SK-N-SH (cell line): ENCODE measurements around the gene ANTKMT. TPM values are rescaled to one million over a fixed set of nuclear protein-coding genes. Genes with fewer than 3 reads are reported as not detected.
A peak's percentile ranks its signal among the peaks of the same experiment; 100 is the strongest.

Experiments
- CTCF ChIA-PET: fragments of 300-600, 350-600 bp; formaldehyde crosslinking; extraction: SDS; loops from one replicate; lab custom pipeline; 2021; lab: Yijun Ruan, JAX
- POLR2A ChIA-PET: fragments of 350-600 bp; sonication (Branson Sonifier 250); formaldehyde crosslinking; extraction: SDS; loops from one replicate; lab custom pipeline; 2020; ENCODE audit warnings: antibody characterized with exemption, inconsistent platforms; lab: Yijun Ruan, JAX
- DNase-seq: peaks from one replicate; pipeline ENCODE4 v3.0.0; 2012
- H2AFZ ChIP-seq: fragments of 200-600 bp; sonication (generic); 2 replicates; pipeline ENCODE4 v1.8.1; 2016; ENCODE audit warnings: antibody characterized with exemption, mild to moderate bottlenecking, low read depth
- H3F3A ChIP-seq: fragments of 200-600 bp; sonication (generic); replicated peaks from 2 replicates; pipeline ENCODE3; 2016; ENCODE audit warnings: antibody characterized with exemption, mild to moderate bottlenecking; ENCODE audit not compliant: insufficient read depth
- H3K27ac ChIP-seq, 2 experiments: fragments of 200-500 bp in 1 of 2; fragments of 200-600 bp in 1 of 2; sonication (Bioruptor generic) in 1 of 2; sonication (generic), shearing (Covaris generic) in 1 of 2; 2 replicates each; pipeline versions ENCODE4 v1.5.1 to v1.6.1; 2014 to 2016; ENCODE audit warnings: low read depth in 2 of 2, inconsistent platforms in 1 of 2, low read length in 1 of 2, mild to moderate bottlenecking in 1 of 2, mixed read lengths in 1 of 2
- H3K27me3 ChIP-seq: fragments of 200-600 bp; sonication (generic), shearing (Covaris generic); 2 replicates; pipeline ENCODE4 v1.6.1; 2016; ENCODE audit warnings: mixed run types; ENCODE audit not compliant: insufficient read depth
- H3K36me3 ChIP-seq, 2 experiments: fragments of 200-500 bp in 1 of 2; fragments of 200-600 bp in 1 of 2; sonication (Bioruptor generic) in 1 of 2; sonication (generic) in 1 of 2; replicated peaks in 1 of 2; 2 replicates each; pipeline versions ENCODE3 to v1.5.1; 2014 to 2016; ENCODE audit warnings: low read length in 1 of 2, mild to moderate bottlenecking in 1 of 2; ENCODE audit not compliant: insufficient read depth in 2 of 2, control insufficient read depth in 1 of 2
- H3K4me1 ChIP-seq, 2 experiments: fragments of 200-500 bp in 1 of 2; fragments of 200-600 bp in 1 of 2; sonication (Bioruptor generic) in 1 of 2; sonication (generic), shearing (Covaris generic) in 1 of 2; 2 replicates each; pipeline versions ENCODE4 v1.5.1 to v1.6.1; 2014 to 2016; ENCODE audit warnings: low read depth in 1 of 2, low read length in 1 of 2, mixed run types in 1 of 2; ENCODE audit not compliant: insufficient read depth in 2 of 2, control insufficient read depth in 1 of 2
- H3K4me2 ChIP-seq: fragments of 200-600 bp; sonication (generic), shearing (Covaris generic); 2 replicates; pipeline ENCODE4 v1.6.1; 2017; ENCODE audit warnings: mixed run types
- H3K4me3 ChIP-seq, 2 experiments: fragments of 200-500 bp in 1 of 2; fragments of 200-600 bp in 1 of 2; sonication (Bioruptor generic) in 1 of 2; sonication (generic), shearing (Covaris generic) in 1 of 2; 2 replicates each; pipeline versions ENCODE4 v1.5.1 to v1.8.1; 2014 to 2016; ENCODE audit warnings: low read depth in 2 of 2, inconsistent platforms in 1 of 2, low read length in 1 of 2, mild to moderate bottlenecking in 1 of 2, mixed read lengths in 1 of 2, moderate library complexity in 1 of 2
- H3K79me2 ChIP-seq: fragments of 200-600 bp; sonication (generic); 2 replicates; pipeline ENCODE4 v1.8.1; 2017; ENCODE audit warnings: mild to moderate bottlenecking; ENCODE audit not compliant: insufficient read depth
- H3K9ac ChIP-seq: fragments of 200-600 bp; sonication (generic); 2 replicates; pipeline ENCODE4 v1.6.1; 2017; ENCODE audit warnings: mixed run types
- H3K9me2 ChIP-seq: fragments of 200-600 bp; sonication (generic); 2 replicates; pipeline ENCODE4 v1.6.1; 2017; ENCODE audit warnings: mixed run types
- H3K9me3 ChIP-seq: fragments of 200-600 bp; sonication (generic); 2 replicates; pipeline ENCODE4 v1.6.1; 2017; ENCODE audit warnings: mixed run types, mild to moderate bottlenecking, moderate library complexity
- H4K20me1 ChIP-seq: fragments of 200-600 bp; sonication (generic); 2 replicates; pipeline ENCODE4 v1.6.1; 2017; ENCODE audit warnings: mild to moderate bottlenecking, mixed run types; ENCODE audit not compliant: insufficient read depth
- CHD2 ChIP-seq: fragments of 150-350 bp; IDR thresholded peaks from 2 replicates; pipeline ENCODE4 v1.6.1; 2018; ENCODE audit warnings: low read length; ENCODE audit not compliant: partially characterized antibody
- CTCF ChIP-seq: fragments of 200-600 bp; sonication (generic); IDR thresholded peaks from 2 replicates; pipeline ENCODE4 v1.6.1; 2017; ENCODE audit warnings: antibody characterized with exemption, mild to moderate bottlenecking, moderate library complexity
- ELF1 ChIP-seq: IDR thresholded peaks from 2 replicates; pipeline ENCODE4 v1.4.0; 2012
- FOSL2 ChIP-seq: IDR thresholded peaks from 2 replicates; pipeline ENCODE4 v1.4.0; 2012; ENCODE audit warnings: low read depth, mild to moderate bottlenecking, moderate library complexity, borderline replicate concordance
- FOXJ3 ChIP-seq: sonication (generic); formaldehyde crosslinking; IDR thresholded peaks from 2 replicates; pipeline ENCODE4 v1.5.1; 2020; ENCODE audit warnings: mild to moderate bottlenecking, missing genetic modification reagents
- GABPA ChIP-seq: IDR thresholded peaks from 2 replicates; pipeline ENCODE4 v1.4.0; 2012; ENCODE audit warnings: low read depth, mild to moderate bottlenecking
- MAX ChIP-seq: IDR thresholded peaks from 2 replicates; pipeline ENCODE4 v1.4.0; 2012; ENCODE audit warnings: low read depth
- MEF2A ChIP-seq: IDR thresholded peaks from 2 replicates; pipeline ENCODE4 v1.4.0; 2012; ENCODE audit warnings: low read depth, borderline replicate concordance
- NFIC ChIP-seq: IDR thresholded peaks from 2 replicates; pipeline ENCODE4 v1.4.0; 2012; ENCODE audit warnings: borderline replicate concordance
- RCOR1 ChIP-seq: fragments of 150-350 bp; IDR thresholded peaks from 2 replicates; pipeline ENCODE4 v1.6.1; 2017; ENCODE audit warnings: antibody characterized with exemption, low read length
- REST ChIP-seq: IDR thresholded peaks from 2 replicates; pipeline ENCODE4 v1.6.1; 2012; ENCODE audit warnings: mild to moderate bottlenecking, low read depth, low read length, moderate library complexity
- RFX5 ChIP-seq: IDR thresholded peaks from 2 replicates; pipeline ENCODE4 v1.6.1; 2012; ENCODE audit warnings: mild to moderate bottlenecking, improper control_type of control experiment, low read length
- SIN3A ChIP-seq: IDR thresholded peaks from 2 replicates; pipeline ENCODE4 v1.6.1; 2012; ENCODE audit warnings: low read depth, mild to moderate bottlenecking, low read length, moderate library complexity, borderline replicate concordance
- SMC3 ChIP-seq: IDR thresholded peaks from 2 replicates; pipeline ENCODE4 v1.6.1; 2012; ENCODE audit warnings: low read depth, low read length, improper control_type of control experiment
- TAF1 ChIP-seq: IDR thresholded peaks from 2 replicates; pipeline ENCODE4 v1.6.1; 2012; ENCODE audit warnings: low read depth, mild to moderate bottlenecking, low read length, moderate library complexity, borderline replicate concordance
- TCF12 ChIP-seq: IDR thresholded peaks from 2 replicates; pipeline ENCODE4 v1.4.0; 2012
- WGBS: methylation state at CpG from one replicate; pipeline ENCODE4 v1.1.6; 2017; ENCODE audit warnings: low lambda C conversion rate; 5-methylcytosine and 5-hydroxymethylcytosine counted together
- polyA plus RNA-seq, 3 experiments: library from polyadenylated mRNA; depleted of rRNA; stranded (reverse); fragments of >200 nt; gene quantifications; 2 replicates each; pipeline ENCODE4 v1.2.3, GENCODE V29; 2012

Gene ANTKMT
- polyA plus RNA-seq, 1 of the 3 experiments (the other 2 are of a cell fraction) = 57.4 TPM

GRCh38 chr16:733382-734207 is 12.6 kb downstream of the ANTKMT start (continued):
- TF ChIP-seq CTCF (peak; percentile 60), CHD2 (no peak), FOSL2 (no peak), NFIC (no peak), FOXJ3 (CRISPR knock-in tag) (no peak), ELF1 (no peak), SIN3A (no peak), RFX5 (no peak)

- no peak overlapping the region for H3K27ac ChIP-seq
- no peak for TF ChIP-seq MAX
- no peak for TF ChIP-seq CTCF
- no peak for TF ChIP-seq TCF12
- TF ChIP-seq RCOR1 = no peak
- TF ChIP-seq REST = no peak
- TF ChIP-seq MEF2A = no peak
- TF ChIP-seq GABPA = no peak
- no peak for TF ChIP-seq FOXJ3 (CRISPR knock-in tag)
- TF ChIP-seq TAF1 = no peak
- TF ChIP-seq SMC3 = no peak
- ChIA-PET POLR2A (no interaction called here), CTCF (interaction anchor here (5.2 to 20.3 kb wide), 2 partner anchors 6 to 21 kb away, joined by 33 to 358 read pairs; partner anchors contain the start of genes ANTKMT, CIAO3, FBXL16 and METRN)
- H3K4me1 ChIP-seq = peaks cover 0 to under 1% of the 10 kb centered on the region in 2 experiments; a peak in 1 of 4 replicates
- no peak overlapping the region for H2AFZ ChIP-seq
- H3K9me3 ChIP-seq = no peaks in the 10 kb centered on the region
- no peak overlapping the region for H3K4me2 ChIP-seq
- H3K9me2 ChIP-seq = no peaks in the 10 kb centered on the region
- H3F3A ChIP-seq = peaks cover 4% of the 10 kb centered on the region
- no peaks in the 10 kb centered on the region for H3K27me3 ChIP-seq
- H3K9ac ChIP-seq = no peak overlapping the region
- H3K79me2 ChIP-seq = peaks cover under 1% of the 10 kb centered on the region; the same call in 1 of the 2 replicates
- peaks cover 0 to 40% of the 10 kb centered on the region in 2 experiments for H3K36me3 ChIP-seq
- 96% methylated on average over 35 of the region's 49 CpGs for WGBS
- no peak overlapping the region for H3K4me3 ChIP-seq
- DNase-seq = no peak
- H4K20me1 ChIP-seq = no peaks in the 10 kb centered on the region
Observed at GRCh38 chr16:734208-734980, 13.4 kb downstream of the ANTKMT start.
